GM19025 (cell line): ENCODE results near the gene TRABD2B.

Source experiments
- ATAC-seq: cut with Tn5 transposase; IDR thresholded peaks from one replicate; pipeline ENCODE4 v1.9.1; 2021; ENCODE audit warnings: mild to moderate bottlenecking, low read depth, moderate library complexity; ENCODE audit not compliant: unreplicated experiment

Gene TRABD2B

DNA sequence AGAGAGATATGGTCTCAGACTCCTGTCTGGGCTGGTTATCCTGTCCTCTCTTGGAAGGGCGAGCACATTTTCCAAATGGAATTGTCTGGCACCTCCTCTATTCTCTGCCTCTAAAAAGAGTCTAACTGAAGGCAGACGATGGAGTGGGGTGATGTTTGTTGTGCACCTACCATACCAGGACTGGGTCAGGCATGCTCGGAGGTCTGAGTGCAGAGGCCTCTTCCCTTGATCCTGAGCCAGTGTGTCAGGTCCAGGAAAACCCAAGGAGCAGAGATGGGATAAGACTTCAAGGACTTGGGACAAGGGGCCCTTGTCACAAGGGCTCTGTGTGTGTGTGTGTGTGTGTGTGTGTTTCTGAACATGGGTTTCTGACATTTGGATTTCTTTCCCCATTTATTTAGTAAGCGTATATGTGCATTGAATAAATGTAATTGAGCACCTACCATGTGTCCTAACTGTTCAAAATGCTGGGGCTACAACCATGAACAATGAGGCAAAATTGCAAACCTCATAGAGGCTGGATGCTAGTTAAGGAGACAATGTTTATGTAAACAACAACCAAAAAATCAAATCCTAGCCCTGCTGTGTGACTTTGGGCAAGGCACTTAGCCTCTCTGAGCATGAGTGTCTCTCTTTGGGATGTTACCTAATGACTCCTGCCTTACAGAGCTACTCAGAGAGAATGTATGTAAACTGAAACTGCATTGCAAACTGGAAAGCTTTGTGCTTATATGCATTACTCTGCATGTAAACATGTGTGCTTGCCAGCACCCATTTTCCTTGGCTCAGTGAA lies 283.0 kb downstream of the TRABD2B start:
- ATAC-seq: no peak

DNA sequence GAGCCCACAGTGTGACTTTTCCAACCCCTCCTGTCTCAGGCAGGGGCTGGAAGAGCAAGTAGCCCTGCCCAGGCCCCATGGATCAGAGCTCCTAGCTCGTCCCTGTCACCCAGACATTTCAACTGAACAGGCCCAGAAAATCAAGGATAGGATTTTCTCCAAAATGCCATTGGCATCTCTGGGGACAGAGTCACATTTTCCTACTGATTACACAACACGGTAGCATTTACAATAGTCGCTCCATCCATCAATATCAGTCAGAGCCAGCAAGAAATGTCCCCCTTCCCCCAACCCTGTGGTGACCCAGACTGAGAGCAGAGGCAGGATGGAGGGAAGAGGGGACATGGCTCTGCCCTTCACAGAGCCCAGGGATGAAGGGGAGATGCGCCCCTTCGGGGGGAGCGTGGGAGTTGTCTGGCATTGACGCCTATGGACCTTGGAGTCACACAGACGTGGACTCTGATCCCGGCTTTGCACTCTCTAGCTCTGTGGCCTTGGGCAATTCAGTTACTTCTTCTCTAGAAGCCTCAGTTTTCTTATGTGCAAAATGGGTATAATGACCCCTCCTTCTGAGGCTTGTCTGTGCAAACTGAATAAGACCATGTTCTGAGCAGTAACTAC lies 283.7 kb downstream of the TRABD2B start:
- ATAC-seq: no peak

DNA sequence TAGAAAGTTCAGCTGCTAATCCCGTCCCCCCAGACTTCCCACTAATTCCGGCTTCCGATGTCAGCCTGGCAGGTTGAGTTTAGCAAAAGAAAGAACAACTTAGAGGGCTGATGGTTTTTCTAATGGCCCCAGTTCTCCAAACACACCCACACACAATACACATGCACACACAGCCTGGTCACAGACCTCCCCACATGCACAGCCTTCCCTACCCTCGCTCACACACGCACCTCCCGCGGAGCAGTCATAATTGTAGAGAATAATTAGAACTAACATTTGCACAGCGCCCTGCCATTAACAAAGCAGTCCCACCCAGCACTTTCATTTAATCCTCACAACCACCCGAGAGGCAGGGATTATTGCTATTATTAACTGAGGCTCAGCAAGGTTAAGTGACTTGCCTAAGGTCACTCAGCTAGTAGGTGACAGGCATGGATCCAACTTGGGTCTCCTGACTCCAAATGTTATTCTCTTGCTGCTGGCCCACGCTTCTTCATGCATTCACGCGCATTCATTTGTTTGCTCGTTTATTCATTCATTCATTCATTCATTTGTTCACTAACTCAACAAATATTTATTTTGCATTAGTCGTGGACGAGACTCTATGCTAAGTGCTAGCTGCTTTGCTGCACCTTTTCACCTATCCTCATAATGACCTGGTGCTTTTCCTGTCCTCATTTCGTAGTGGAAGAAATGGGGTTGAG lies 284.4 kb downstream of the TRABD2B start:
- ATAC-seq: no peak

DNA sequence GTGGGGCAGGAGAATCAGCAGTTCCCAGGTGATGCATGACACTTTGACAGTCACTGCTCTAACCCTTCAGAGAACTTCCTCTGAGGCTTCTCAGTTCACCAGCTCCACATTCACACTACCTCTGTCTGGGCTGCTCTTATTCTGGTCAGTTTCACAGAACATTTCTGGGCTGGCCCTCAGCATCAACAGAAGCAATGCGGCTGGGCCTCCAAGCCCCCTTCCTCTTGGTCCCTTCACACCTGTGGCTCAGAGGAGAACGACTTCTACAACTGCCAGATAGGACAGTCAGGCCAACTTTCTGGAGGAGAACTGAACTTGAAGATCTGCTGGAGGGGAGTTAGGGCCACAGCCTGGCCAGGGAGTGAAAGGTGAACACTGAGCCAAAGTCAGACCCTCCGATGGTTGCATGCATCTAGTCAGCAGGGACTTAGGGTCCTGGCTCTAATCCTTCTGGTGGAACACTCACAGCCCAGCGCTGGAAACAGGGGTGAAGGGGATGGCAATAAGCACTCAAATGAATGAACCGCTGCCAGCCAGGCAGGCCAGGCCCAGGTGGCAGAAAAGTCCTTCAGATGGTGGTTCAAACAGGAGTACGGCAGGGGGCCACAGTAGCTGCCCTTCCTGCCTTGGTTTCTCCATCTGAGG lies 285.2 kb downstream of the TRABD2B start:
- no peak for ATAC-seq

DNA sequence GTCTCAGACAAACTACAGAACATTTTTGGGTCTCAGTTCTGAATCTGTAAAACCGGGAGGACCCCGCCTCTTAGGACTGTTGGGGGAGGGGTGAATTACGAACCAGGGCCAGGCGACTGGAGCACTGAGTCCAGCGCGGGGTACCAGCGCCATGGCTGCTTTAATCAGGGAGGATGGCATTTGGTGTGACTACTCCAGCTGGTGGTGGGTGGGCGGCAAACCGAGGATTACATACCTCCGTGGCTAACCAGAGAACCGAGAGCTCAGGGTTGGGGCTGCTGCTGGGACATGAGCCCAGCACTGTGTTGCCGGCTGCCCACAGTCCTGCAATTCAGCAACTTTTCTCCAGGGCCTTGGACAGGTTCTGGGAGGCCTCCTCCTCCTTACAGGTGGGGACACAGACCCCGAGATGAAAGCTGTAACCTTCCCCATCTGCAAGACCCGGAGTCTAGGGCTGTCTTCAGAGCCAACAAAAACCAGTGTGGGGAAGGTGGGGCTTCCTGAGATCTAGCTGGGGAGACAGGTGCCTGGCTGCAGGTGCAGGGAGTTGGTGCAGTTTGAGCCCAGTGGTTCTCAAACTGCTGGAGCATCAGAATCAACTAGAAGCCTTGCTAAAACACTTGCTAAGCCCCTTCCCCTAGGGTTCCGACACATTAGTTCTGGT lies 285.9 kb downstream of the TRABD2B start:
- no peak for ATAC-seq
